ENCODE data around the gene SLC25A1.

SLC25A1 gene

GRCh38 chr22:19225560-19225959 lies 47.0 kb upstream of the SLC25A1 start:
- Histone ChIP-seq H2AFZ (ENCODE audit: low read length) (no peak overlapping the region), H3K4me3 (ENCODE audit: low read length, poor library complexity, severe bottlenecking) (no peak overlapping the region), H4K20me1 (ENCODE audit: insufficient read depth, low read length, poor library complexity, severe bottlenecking) (no peaks in the 10 kb centered on the region), H3K9ac (ENCODE audit: low read depth, low read length, poor library complexity, severe bottlenecking) (no peak overlapping the region), H3K36me3 (ENCODE audit: insufficient read depth, low read length) (no peaks in the 10 kb centered on the region), H3F3A (ENCODE audit: low read depth) (no peaks in the 10 kb centered on the region), H3K4me2 (ENCODE audit: low read depth, low read length, poor library complexity, severe bottlenecking) (no peak overlapping the region), H3K27me3 (ENCODE audit: insufficient read depth, low read length, poor library complexity, severe bottlenecking) (no peaks in the 10 kb centered on the region), H3K79me2 (ENCODE audit: insufficient read depth, low read length) (no peaks in the 10 kb centered on the region), H3K9me2 (replicated peaks; ENCODE audit: low read depth, low read length) (no peaks in the 10 kb centered on the region), H3K4me1 (ENCODE audit: insufficient read depth, low read length, poor library complexity, severe bottlenecking) (peaks cover 13% of the 10 kb centered on the region), H3K9me3 (ENCODE audit: insufficient read depth, low read depth, low read length) (no peaks in the 10 kb centered on the region)
- TF ChIP-seq EZH2phosphoT487 (IDR thresholded peaks at IDR 0.05; ENCODE audit: borderline replicate concordance) (no peak), CTCF (conservative IDR thresholded peaks at IDR 0.05; ENCODE audit: low read length) (no peak)

- no peak for TF ChIP-seq EZH2phosphoT487 (IDR thresholded peaks at IDR 0.05; ENCODE audit: borderline replicate concordance)
- TF ChIP-seq CTCF (conservative IDR thresholded peaks at IDR 0.05; ENCODE audit: low read length), result no peak
- no peaks in the 10 kb centered on the region for H3K9me3 ChIP-seq (ENCODE audit: insufficient read depth, low read depth, low read length)
Measured at GRCh38 chr22:19224985-19225384, 46.4 kb upstream of the SLC25A1 start.

GRCh38 chr22:19224557-19224956 lies 46.0 kb upstream of the SLC25A1 start:
- no peaks in the 10 kb centered on the region for H3K79me2 ChIP-seq (ENCODE audit: insufficient read depth, low read length)
- TF ChIP-seq EZH2phosphoT487 (IDR thresholded peaks at IDR 0.05; ENCODE audit: borderline replicate concordance) (no peak), CTCF (conservative IDR thresholded peaks at IDR 0.05; ENCODE audit: low read length) (no peak)
- no peaks in the 10 kb centered on the region for H3K36me3 ChIP-seq (ENCODE audit: insufficient read depth, low read length)
- no peak overlapping the region for H2AFZ ChIP-seq (ENCODE audit: low read length)
- H3K4me1 ChIP-seq (ENCODE audit: insufficient read depth, low read length, poor library complexity, severe bottlenecking), result peaks cover 13% of the 10 kb centered on the region
- no peaks in the 10 kb centered on the region for H3F3A ChIP-seq (ENCODE audit: low read depth)
- no peaks in the 10 kb centered on the region for H3K27me3 ChIP-seq (ENCODE audit: insufficient read depth, low read length, poor library complexity, severe bottlenecking)
- H3K9me3 ChIP-seq (ENCODE audit: insufficient read depth, low read depth, low read length), result no peaks in the 10 kb centered on the region
- H3K4me2 ChIP-seq (ENCODE audit: low read depth, low read length, poor library complexity, severe bottlenecking), result no peak overlapping the region
- H3K9ac ChIP-seq (ENCODE audit: low read depth, low read length, poor library complexity, severe bottlenecking), result no peak overlapping the region
- no peak overlapping the region for H3K4me3 ChIP-seq (ENCODE audit: low read length, poor library complexity, severe bottlenecking)
- no peaks in the 10 kb centered on the region for H4K20me1 ChIP-seq (ENCODE audit: insufficient read depth, low read length, poor library complexity, severe bottlenecking)
- no peaks in the 10 kb centered on the region for H3K9me2 ChIP-seq (replicated peaks; ENCODE audit: low read depth, low read length)

More at GRCh38 chr22:19224985-19225384, 46.4 kb upstream of the SLC25A1 start:
- Histone ChIP-seq H3K4me3 (ENCODE audit: low read length, poor library complexity, severe bottlenecking) (no peak overlapping the region), H3K27me3 (ENCODE audit: insufficient read depth, low read length, poor library complexity, severe bottlenecking) (no peaks in the 10 kb centered on the region), H4K20me1 (ENCODE audit: insufficient read depth, low read length, poor library complexity, severe bottlenecking) (no peaks in the 10 kb centered on the region), H3K36me3 (ENCODE audit: insufficient read depth, low read length) (no peaks in the 10 kb centered on the region), H2AFZ (ENCODE audit: low read length) (no peak overlapping the region), H3K9ac (ENCODE audit: low read depth, low read length, poor library complexity, severe bottlenecking) (no peak overlapping the region), H3K79me2 (ENCODE audit: insufficient read depth, low read length) (no peaks in the 10 kb centered on the region), H3K4me1 (ENCODE audit: insufficient read depth, low read length, poor library complexity, severe bottlenecking) (peaks cover 13% of the 10 kb centered on the region), H3K4me2 (ENCODE audit: low read depth, low read length, poor library complexity, severe bottlenecking) (no peak overlapping the region), H3F3A (ENCODE audit: low read depth) (no peaks in the 10 kb centered on the region), H3K9me2 (replicated peaks; ENCODE audit: low read depth, low read length) (no peaks in the 10 kb centered on the region)

All from Loucy (cell line).